HG03060 (cell line): Measurements from ENCODE around the gene NPRL2.

Experiments used
- ATAC-seq: cut with Tn5 transposase; IDR thresholded peaks from one replicate; pipeline ENCODE4 v1.9.1; 2021; ENCODE audit warnings: low read depth, moderate number of reproducible peaks; ENCODE audit not compliant: unreplicated experiment

Gene NPRL2

DNA sequence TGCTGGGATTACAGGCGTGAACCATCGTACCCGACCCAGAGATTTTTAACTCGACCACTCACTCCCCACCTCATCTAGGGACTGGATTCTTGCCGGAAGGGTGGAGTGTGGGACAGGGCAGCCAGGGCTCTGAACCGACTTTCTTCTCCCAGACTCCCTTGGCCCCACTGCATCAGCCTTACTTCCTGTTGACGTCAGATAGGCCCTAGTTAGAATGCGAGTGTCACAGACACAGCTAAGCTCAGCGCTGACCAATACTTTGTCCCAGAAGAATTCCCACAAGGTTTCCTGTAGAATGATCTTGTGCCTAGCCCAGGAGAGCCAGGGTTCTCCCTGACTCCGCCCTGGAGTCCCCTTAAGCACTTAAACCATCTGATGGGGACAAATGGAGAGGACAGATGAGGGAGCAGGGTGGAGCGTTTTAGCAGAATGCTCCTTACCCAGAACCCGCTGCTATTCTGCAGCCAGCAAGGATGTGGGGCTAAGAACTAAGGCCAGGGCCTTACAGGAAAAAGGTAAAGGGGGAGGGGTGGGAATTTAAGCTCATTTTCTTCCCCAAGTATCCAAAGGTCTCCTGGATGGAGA lies 16.7 kb downstream of the NPRL2 start:
- ATAC-seq, result no peak

DNA sequence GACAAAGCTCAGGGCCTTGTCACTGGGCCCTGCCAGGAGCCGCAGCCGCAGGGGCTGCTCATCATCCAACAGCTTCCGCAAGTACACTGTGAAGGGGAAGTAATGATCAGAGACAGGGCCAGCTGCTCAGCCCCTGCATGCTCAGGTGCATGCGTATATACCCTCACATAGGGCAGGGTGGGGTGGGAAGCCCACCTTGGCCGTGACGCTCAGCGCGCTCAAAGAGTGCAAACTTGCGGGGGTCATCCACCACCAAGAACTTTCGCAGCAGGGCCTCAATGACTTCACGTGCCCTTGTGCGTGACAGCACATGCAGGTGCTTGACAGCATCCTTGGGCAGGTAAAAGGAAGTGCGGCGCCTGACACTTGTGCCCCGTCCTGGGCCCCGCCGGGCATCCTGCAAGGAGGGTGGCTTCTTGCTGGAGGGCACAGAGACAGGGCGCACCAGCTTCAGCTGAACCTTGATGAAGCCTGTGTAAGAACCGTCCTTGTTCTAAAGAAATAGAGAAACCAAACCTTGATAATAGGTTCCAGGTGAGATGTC lies 19.1 kb downstream of the NPRL2 start:
- ATAC-seq, result no peak

DNA sequence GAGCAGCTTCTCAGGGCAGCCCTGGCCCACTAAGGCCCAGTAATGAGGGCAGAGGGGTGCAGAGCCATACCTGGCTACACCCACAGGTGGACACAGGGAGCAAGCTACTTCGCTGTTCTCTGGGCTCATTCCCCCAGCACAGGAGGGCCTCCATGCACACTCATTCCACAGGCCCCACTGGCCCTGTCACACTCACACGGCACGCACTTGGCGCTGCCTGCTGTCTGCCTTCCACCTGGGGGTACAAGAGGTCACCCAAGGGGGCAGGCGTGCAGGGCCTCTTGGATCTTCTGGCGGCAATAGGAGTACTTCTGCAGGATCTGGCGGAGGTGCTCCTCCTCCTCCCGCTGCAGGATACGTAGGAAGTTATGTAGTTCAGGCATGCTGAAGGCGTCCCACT lies 20.2 kb downstream of the NPRL2 start:
- ATAC-seq, result no peak

DNA sequence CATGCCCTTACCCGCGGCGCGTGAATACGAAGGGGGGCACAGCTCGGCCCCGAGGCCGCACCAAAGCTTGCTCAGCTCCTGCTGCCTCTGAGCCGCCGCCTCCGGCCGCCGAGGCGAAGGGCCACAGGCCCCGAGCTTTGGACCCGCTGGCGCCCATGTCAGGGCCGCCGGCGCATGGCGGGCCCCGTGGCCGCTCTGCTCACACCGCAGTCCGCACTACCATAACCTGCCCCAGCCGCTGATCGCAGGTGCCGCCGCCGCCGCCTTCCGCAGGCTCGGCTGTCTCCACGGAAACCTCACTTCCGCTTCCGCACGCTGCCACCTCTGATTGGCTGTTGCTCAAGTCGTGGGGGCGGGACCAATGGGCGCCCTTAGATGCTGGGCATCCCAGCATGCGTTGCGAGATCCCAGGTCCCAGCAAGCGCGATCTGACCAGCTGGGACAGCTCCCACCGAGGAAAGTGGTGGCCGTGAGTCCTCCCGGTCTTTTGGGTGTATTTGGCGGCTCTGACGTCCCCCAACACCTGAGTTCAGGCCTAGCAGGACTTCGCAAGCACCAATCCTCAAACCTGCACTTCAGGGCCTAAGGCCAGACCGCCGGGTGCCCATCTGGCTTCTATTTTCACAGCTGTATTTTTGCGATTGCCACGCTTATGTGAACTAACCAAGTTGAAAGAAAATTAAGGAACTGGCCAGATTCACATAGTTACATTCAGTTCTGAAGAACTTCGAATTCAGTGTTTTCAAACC lies 22.5 kb downstream of the NPRL2 start, which contains the start of gene TUSC2:
TSS of gene TUSC2 (minus strand) at position 281 of the 749 bp plus-strand sequence. CDS start at position 157, 124 bp downstream.
- peak; percentile 67 for ATAC-seq

DNA sequence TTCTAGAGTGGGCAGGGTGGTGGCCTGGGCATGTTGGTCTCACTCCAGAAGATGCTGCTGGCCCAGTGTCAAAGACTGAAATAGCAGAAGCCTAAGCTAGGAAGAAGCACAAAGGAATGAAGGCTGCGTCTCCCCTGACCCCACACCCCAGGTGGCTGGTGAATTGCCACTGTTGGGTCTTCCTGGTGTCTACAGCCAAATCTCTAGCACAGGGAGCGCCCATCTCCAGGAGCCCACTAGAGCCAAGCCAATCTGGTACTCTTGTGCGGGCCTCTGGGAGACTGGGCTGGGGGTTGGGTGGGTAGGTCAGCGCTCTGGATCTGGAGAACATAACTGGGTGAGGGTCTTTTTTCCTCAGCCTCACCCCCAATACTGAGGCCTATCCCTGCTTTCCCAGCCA lies 23.4 kb downstream of the NPRL2 start:
- no peak for ATAC-seq

DNA sequence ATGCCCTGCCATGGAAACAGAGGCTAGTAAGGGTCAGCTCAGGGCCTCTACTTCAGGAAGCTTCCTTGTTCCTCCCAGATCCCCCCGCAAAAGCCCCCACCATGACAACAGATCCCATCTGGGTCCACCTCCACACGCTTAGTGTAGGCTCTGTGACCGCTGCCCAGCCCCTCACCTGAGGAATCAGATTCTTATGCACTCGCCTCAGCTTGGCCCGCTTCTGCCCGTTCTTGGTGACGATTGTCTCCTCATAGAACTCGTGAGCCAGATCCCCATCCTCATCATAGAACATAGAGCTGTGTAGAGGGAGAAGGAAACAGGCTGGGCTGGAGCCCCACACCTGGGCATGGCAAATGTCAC lies 24.4 kb downstream of the NPRL2 start:
- no peak for ATAC-seq

DNA sequence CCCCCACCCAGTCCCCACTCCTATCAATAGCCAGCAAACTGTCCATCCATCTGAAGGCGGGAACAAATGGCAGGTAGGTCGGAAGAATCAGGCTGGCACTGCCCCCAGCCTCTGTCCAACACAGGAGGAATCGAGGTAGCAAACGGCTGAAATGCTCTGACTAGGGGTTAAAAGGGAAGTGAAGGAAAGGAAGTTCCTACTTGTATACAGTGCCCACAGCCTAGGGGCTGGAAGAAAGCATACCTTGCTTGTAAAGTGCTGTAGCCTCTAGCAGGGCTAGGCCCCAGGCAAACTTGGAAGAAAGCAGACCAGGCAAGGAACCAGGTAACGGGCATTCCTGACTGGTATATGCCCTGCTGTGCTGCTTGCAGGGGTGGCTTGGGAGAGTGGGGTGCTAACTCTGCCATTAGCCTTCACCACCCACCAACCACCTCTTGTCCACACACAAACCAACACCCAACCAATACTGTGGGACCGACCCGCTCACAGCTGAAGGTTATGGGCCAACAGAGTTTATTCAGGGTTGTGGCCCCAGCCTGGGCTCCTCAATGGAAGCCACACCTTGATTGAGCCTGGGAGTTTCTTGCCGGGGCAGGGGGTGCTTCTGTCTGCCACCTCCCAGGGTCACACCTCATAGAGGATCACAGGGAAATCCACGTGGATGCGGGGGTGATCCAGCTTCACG lies 24.9 kb downstream of the NPRL2 start:
- ATAC-seq, result no peak

DNA sequence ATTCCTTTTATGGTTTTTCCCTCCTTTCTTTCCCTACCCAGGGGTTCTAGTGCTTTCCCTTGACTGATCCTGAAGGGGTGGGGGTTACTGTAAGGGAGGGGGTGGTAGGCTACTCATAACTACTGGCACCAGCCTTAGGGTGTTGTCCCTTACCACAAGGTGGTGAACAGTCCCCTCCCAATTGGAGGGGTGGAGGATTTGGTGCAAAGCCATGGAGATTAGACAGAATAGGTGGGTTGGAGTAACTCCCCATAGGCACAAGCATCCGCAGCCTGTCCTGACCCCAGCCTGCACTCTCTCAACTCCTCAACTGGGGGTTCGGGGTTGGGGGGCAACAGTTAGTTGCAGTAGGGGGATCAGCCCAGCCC lies 25.5 kb downstream of the NPRL2 start:
- ATAC-seq, result no peak

DNA sequence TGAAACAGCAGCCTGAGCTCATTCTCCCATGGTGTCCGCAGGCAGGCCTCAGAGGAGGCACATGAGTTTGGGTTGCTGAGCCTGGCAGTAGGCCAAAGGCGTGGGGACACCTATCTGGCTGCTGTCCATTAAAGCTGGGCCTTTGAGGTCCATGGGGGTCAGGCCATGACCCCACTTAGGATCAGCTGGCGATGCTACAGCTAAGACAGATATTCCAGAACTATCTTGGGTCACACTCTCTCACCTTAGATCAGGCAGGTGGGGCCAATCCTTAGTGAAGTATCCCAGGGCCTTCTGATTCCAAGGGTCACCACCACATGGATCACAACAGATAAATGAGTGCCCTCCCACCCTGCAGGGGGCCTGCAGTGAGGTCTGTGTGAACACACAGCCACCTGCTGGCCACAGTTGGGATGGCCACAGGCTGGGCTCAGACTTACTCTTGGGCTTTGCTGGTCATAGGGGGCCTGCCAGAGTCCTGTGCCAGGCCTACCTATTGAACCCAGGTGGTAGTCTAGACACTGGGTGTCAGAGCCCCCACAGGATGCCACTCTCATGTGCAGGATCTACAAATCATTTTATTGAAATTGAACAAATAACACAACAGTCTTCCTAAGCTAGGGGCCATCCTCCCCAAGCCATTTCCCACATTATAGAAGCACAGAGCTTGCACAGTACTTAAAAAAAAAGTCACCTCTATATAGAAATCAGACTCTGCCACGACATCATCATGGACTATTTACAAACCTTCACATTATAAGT lies 26.0 kb downstream of the NPRL2 start:
- ATAC-seq, result no peak

DNA sequence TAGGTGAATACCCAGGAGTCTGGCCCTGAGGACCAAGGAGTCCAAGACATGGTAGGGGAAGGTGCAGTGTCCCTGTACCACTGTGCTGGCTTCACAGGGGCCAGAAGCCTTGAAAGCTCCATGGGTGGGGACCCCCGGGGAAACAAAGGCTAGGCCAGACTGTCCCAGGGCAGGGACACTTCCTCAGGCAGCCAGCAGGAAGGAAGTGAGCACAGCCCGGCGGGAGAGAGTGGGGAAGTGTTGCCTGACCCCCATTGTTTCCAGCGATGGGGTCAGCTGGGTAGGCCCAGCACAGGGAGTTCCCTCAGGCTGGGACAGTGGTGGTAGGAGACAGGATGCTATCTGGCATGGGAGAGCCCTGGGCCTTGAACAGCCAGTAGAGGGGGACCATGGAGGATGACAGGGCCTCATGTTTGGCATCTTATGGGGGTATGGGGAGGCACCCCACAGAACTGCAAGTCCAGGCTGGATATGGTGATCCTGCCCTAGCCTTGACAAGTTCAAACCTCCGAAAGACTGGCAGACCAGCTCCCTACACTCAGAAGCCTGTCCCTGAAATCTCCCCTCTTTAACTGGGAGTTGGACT lies 26.9 kb downstream of the NPRL2 start:
- no peak for ATAC-seq

DNA sequence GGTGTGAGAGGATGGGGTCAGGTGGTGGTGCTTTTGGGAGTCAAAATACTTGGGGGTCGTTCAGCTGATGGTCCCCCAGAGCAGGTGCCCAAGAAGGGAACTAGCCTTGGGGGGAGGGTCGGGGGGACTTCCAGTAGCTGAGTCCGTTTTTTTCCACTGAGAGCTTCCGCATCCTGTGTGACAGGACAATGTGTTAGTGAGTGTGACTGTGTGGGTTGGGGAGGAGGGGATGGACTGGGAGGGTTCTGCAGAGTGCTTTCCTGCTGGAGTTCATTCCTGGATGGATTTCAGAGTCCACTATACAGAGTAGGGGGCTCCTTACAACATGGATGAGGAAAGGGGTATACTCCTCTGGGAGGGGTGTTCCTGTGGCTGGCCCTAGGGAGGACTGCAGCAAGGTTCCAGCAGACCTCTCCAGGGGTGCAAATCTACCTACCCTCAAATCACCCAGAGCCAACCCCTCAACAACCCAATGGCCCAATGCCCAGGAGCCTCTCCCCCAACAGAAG lies 27.4 kb downstream of the NPRL2 start:
- no peak for ATAC-seq

DNA sequence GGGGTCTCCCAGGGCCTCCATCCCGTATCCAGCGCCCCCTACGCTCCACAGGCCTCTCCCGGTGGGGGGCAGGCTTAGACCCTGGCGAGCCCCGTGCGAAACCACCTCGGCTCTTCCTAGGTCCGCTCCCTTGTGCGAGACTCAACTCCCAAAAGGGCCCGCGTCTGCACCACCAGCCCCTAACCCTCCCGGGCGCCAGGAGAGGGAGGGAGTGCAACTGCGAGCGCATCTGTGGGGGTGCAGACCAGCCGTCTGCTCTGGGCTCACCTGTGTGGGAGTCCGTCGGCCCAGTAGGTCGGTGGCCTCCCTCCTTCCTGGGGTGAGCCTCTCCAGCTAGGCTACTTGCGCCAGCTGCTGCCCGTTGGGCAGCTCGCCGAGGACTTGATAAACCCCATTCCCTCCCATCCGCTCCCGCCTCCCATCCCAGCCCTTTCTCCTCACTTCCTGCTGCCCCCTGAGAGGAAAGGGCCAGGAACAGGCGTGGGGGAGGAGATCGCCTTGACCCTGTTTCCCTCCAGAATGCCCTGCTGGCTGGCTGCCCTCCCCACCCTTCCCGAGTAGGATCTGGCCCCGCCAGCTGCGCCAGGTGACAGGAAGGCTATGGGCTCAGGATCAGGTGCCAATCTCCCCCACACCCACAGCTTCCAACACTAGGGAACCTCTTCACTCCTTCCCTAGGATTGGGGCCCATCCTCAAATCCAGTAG lies 28.0 kb downstream of the NPRL2 start, which contains the start of gene HYAL2:
TSS of gene HYAL2 (minus strand) at position 360 of the 706 bp plus-strand sequence. CDS start 2,256 bp downstream, outside the sequence.
- ATAC-seq, result no peak

DNA sequence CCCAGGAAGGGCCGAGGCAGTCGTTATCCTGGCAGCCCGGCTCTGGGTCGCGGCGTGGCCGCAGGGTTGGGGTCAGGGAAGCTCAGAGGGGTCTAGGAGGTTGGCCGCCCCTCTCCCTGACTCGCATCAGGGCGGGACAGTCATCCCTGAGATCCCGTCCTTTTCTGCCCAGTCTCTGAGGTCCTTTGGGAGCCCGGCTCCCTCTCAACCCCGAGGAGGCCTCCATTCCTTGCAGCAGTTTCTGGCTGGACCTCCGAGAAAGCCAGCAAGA lies 28.5 kb downstream of the NPRL2 start:
- ATAC-seq, result no peak

DNA sequence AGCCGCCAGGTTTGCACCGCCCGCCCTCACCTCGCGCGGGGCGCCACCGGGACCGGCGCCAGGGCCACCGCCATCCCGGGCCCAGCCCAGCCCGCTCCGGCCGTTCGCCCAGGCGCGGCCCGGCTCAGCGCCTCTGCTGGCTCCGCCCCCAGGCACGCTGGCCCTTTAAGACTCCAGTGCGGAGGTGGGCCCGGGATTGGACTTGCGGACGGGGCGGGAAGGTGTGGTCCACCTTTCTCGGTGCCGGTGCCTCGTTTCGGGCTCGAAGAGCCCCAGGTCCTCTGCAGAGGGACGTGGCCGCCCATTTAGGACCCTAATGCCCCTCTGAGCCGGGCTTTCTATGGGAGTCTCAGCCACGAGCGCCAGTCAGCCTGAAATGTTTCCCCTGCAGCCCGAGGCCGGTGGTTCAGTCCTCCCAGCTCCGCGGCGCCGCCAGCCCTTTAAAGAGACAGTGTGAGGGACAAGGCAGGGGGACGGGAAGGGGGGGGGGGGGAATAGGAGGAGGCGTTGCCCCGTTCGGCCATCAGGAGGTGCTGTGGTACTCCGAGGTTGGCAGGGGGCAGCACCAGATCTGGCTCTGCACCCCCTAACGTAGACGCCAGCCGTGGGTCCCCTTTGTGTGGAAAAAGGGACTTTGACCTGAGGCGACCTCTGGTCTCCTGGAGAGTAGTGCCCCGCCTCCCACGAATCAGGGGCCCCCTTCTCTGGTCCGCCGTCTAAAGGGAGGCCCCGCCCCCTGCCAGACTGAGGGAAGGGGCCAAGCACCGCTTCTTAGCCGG lies 29.1 kb downstream of the NPRL2 start:
- peak; percentile 59 for ATAC-seq

DNA sequence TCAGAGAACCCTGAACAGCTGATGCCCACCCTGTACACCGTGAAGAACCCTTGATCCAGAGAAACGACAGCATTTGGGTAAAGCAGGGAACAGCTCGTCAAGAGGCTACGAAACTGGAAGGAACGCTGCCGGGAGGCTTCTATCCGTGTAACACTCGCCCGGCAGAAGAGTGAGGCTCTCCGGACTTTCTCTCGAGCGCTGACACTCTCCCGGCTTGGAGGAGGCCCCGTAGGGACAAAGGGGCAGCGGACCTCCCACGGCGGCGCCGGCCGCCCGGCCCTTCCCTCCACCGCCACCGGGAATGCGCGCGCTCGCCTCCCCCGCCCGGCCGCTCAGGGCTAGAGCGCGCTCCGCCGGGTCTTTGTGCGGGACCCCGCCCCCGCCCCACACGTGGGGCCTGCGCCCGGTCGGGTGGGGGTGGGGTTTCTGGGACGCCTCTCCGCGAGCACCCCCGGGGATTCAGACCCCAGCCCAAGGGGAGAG lies 29.7 kb downstream of the NPRL2 start:
- ATAC-seq, result peak; percentile 19

DNA sequence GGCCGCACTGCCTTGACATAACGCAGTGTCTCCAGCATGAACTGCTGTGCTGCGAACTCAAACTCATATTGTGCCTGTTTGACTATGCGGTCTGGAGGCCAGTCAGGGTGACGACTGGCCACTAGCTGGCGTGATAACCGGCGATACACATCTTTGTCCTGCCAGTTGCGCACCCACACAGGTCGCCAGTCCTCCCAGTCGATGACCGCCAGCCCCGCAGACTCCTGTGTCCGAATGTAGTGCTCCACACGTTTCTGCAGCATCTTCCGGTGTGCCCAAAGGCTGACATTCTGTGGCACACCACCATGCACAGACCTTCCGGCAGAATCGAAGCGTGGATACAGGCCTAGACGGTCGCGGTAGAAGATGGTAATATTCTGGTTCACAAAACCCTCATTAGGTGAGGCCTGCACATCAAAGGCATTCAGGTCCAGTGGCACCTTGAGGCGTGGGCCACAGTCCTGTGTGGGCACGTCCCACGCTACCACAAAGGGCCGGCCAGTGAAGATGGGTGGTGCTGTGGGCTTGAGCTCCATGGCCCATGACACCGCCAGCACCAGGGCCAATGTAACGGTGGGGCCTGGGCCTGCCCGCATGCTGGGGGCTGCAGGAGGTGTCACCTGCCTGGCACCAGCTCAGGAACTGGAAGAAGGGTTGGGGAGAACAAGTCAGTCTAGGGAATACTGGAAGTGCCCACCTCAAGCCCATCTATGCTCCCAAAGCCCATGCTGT lies 30.5 kb downstream of the NPRL2 start:
- no peak for ATAC-seq

DNA sequence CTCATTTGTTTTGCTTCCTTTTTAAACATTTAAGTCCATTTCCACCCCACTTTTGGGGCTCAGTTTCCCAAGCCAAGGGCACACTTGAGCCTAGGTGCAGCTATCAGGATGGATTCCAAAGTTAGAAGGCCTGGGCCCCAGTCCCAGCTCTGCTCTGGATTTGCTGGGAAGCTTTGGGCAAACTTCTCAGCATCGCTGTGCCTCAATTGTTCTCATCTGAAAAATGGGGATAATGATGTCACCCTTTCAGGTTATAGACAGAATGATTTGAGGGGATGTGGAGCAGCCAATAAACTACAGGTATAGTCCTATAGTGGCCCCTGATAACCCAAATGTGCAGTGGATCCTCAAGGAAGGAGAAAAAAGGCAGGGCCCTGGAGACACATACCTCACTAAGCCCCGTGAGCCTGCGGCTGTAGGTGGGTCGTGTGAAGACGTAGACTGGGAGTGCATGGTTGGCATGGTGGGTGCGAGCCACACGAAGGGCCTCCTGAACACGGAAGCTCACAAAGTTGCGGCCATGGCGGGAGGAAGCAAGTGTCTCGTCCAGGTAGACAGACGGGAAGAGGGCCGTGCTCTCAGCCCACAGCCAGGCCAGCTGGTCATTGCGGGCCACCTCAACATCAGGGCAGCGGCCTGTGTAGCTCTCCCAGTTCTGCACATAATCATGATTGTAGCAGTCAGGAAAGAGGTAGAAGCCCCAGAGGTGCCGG lies 31.2 kb downstream of the NPRL2 start:
- ATAC-seq, result no peak

DNA sequence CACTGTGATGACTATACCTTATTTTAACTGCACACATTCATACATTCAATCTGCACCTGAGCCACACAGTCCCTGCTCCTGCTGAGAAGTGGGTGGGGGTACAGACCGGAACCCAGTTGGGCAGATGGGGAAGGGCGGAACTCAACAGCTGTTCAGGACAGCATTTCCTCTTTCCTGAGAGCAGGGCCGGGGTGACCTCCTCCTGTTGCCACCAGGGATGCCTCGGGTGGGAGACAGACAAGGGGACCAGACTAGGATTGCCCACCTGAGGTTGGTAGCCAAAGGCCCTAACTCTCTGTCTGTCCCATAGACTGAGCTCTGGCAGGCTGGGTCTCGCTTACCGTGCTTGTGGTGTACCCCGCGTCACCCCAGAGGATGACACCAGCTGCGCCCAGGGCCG lies 32.0 kb downstream of the NPRL2 start:
- ATAC-seq, result no peak
